GM12892 (cell line): ENCODE results near the gene MRPL33.

Experiments used
- POLR2A ChIP-seq: IDR thresholded peaks from 2 replicates; pipeline ENCODE4 v1.6.1; 2011; ENCODE audit warnings: low read depth, low read length, control low read depth
- POLR2AphosphoS5 ChIP-seq: IDR thresholded peaks from 2 replicates; pipeline ENCODE4 v1.6.1; 2011; ENCODE audit warnings: low read depth, low read length, control low read depth
- TAF1 ChIP-seq: IDR thresholded peaks from 2 replicates; pipeline ENCODE4 v1.6.1; 2011; ENCODE audit warnings: low read depth, mild to moderate bottlenecking, control low read depth, low read length, borderline replicate concordance

GRCh38 chr2:27729614-27730013 lies 41.9 kb upstream of the MRPL33 start:
- TF ChIP-seq POLR2AphosphoS5, result no peak
- TF ChIP-seq POLR2A, result no peak
- no peak for TF ChIP-seq TAF1
